ENCODE data around the gene FAP.

DNA sequence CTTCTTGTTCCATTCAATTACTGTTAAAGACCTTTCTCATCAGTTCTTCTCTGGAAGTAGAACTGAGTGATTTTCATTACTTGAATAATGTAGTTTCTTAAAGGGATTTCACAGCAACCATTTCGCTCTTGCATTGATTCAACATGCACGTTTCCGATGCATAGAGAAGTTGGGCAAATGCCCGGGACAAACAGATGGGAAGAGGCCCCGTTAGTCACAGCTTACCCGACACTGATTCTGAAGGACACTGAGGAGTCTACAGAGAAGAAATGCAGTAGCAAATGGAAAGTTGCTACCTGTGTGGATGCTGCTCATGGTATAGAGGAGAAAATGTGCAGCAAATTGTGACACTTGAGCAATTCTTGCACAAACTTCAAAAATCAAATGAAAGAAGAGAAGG lies 58.9 kb downstream of the FAP start:
- no peak for TF ChIP-seq POLR2A (IDR thresholded peaks at IDR 0.05; ENCODE audit: extremely low read depth, insufficient read length)
- TF ChIP-seq, protein P1, sequence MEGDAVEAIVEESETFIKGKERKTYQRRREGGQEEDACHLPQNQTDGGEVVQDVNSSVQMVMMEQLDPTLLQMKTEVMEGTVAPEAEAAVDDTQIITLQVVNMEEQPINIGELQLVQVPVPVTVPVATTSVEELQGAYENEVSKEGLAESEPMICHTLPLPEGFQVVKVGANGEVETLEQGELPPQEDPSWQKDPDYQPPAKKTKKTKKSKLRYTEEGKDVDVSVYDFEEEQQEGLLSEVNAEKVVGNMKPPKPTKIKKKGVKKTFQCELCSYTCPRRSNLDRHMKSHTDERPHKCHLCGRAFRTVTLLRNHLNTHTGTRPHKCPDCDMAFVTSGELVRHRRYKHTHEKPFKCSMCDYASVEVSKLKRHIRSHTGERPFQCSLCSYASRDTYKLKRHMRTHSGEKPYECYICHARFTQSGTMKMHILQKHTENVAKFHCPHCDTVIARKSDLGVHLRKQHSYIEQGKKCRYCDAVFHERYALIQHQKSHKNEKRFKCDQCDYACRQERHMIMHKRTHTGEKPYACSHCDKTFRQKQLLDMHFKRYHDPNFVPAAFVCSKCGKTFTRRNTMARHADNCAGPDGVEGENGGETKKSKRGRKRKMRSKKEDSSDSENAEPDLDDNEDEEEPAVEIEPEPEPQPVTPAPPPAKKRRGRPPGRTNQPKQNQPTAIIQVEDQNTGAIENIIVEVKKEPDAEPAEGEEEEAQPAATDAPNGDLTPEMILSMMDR (IDR thresholded peaks at IDR 0.05; ENCODE audit: low read depth, low read length) = no peak

All from NB4 (cell line).